Neural progenitor cell (in vitro differentiated cells): ENCODE measurements around the gene STRA6.

Experiments used
- EZH2 ChIP-seq: fragments of 200-600 bp; sonication (generic); IDR thresholded peaks from 2 replicates; pipeline ENCODE4 v1.6.1; 2017; ENCODE audit warnings: antibody characterized with exemption, mild to moderate bottlenecking, moderate library complexity
- EZH2phosphoT487 ChIP-seq: fragments of 200-600 bp; sonication (generic); IDR thresholded peaks from 2 replicates; pipeline ENCODE4 v1.6.1; 2017; ENCODE audit warnings: antibody characterized with exemption
- TF ChIP-seq, protein P1 (sequence below): fragments of 200-600 bp; sonication (generic); IDR thresholded peaks from 2 replicates; pipeline ENCODE4 v1.5.1; 2017; ENCODE audit warnings: antibody characterized with exemption, mild to moderate bottlenecking

GRCh38 chr15:74244822-74245341, 42.3 kb upstream of the STRA6 start:
- TF ChIP-seq, protein P1, sequence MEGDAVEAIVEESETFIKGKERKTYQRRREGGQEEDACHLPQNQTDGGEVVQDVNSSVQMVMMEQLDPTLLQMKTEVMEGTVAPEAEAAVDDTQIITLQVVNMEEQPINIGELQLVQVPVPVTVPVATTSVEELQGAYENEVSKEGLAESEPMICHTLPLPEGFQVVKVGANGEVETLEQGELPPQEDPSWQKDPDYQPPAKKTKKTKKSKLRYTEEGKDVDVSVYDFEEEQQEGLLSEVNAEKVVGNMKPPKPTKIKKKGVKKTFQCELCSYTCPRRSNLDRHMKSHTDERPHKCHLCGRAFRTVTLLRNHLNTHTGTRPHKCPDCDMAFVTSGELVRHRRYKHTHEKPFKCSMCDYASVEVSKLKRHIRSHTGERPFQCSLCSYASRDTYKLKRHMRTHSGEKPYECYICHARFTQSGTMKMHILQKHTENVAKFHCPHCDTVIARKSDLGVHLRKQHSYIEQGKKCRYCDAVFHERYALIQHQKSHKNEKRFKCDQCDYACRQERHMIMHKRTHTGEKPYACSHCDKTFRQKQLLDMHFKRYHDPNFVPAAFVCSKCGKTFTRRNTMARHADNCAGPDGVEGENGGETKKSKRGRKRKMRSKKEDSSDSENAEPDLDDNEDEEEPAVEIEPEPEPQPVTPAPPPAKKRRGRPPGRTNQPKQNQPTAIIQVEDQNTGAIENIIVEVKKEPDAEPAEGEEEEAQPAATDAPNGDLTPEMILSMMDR: no peak
- no peak for TF ChIP-seq EZH2
- no peak for TF ChIP-seq EZH2phosphoT487
